ENCODE data around the gene GON7. TPM values are rescaled to one million over a fixed set of nuclear protein-coding genes. Genes with fewer than 3 reads are reported as not detected.

GON7 gene
- polyA plus RNA-seq (2012; ENCODE audit: insufficient read length, low read depth), result 7.2 TPM

- TF ChIP-seq FOXP2 (optimal IDR thresholded peaks at IDR 0.05; ENCODE audit: borderline replicate concordance, extremely low read depth, extremely low read length, insufficient read depth) (peak; percentile 34), TAF1 (IDR thresholded peaks at IDR 0.05; ENCODE audit: borderline replicate concordance, insufficient read depth, low read length) (0 out of 2 replicates have a peak, but pooled peaks have one; percentile 26), POLR2AphosphoS5 (IDR thresholded peaks at IDR 0.05; ENCODE audit: low read depth, low read length) (peak; percentile 55; the same call in 1 of the 2 replicates), REST (IDR thresholded peaks at IDR 0.05; ENCODE audit: insufficient read depth in 1 of 2, low read depth in 2 of 2, low read length in 2 of 2) (no peak), SIN3A (IDR thresholded peaks at IDR 0.05; ENCODE audit: borderline replicate concordance, insufficient read depth, low read length) (peak; percentile 41; the same call in 1 of the 2 replicates)
Measured at GRCh38 chr14:93206793-93207467, at the start of gene GON7, which contains the start of gene UBR7. Gene GON7, minus strand, starts transcription at chr14:93207065. Its CDS starts 28 bp downstream, at chr14:93207037. Gene UBR7, plus strand, starts transcription at chr14:93207256. Its CDS starts 36 bp downstream, at chr14:93207292.

GRCh38 chr14:93249128-93249831, 42.4 kb upstream of the GON7 start:
- TF ChIP-seq REST (IDR thresholded peaks at IDR 0.05; ENCODE audit: insufficient read depth in 1 of 2, low read depth in 2 of 2, low read length in 2 of 2), result no peak
- no peak for TF ChIP-seq POLR2AphosphoS5 (IDR thresholded peaks at IDR 0.05; ENCODE audit: low read depth, low read length)
- no peak for TF ChIP-seq TAF1 (IDR thresholded peaks at IDR 0.05; ENCODE audit: borderline replicate concordance, insufficient read depth, low read length)
- no peak for TF ChIP-seq SIN3A (IDR thresholded peaks at IDR 0.05; ENCODE audit: borderline replicate concordance, insufficient read depth, low read length)
- TF ChIP-seq FOXP2 (optimal IDR thresholded peaks at IDR 0.05; ENCODE audit: borderline replicate concordance, extremely low read depth, extremely low read length, insufficient read depth), result no peak

GRCh38 chr14:93246534-93246933, 39.7 kb upstream of the GON7 start:
- TF ChIP-seq FOXP2 (optimal IDR thresholded peaks at IDR 0.05; ENCODE audit: borderline replicate concordance, extremely low read depth, extremely low read length, insufficient read depth), result no peak
- TF ChIP-seq SIN3A (IDR thresholded peaks at IDR 0.05; ENCODE audit: borderline replicate concordance, insufficient read depth, low read length), result no peak
- no peak for TF ChIP-seq TAF1 (IDR thresholded peaks at IDR 0.05; ENCODE audit: borderline replicate concordance, insufficient read depth, low read length)
- no peak for TF ChIP-seq REST (IDR thresholded peaks at IDR 0.05; ENCODE audit: insufficient read depth in 1 of 2, low read depth in 2 of 2, low read length in 2 of 2)
- TF ChIP-seq POLR2AphosphoS5 (IDR thresholded peaks at IDR 0.05; ENCODE audit: low read depth, low read length), result no peak

GRCh38 chr14:93245764-93246420, 39.0 kb upstream of the GON7 start:
- TF ChIP-seq SIN3A (IDR thresholded peaks at IDR 0.05; ENCODE audit: borderline replicate concordance, insufficient read depth, low read length), result no peak
- TF ChIP-seq TAF1 (IDR thresholded peaks at IDR 0.05; ENCODE audit: borderline replicate concordance, insufficient read depth, low read length), result no peak
- no peak for TF ChIP-seq POLR2AphosphoS5 (IDR thresholded peaks at IDR 0.05; ENCODE audit: low read depth, low read length)
- TF ChIP-seq FOXP2 (optimal IDR thresholded peaks at IDR 0.05; ENCODE audit: borderline replicate concordance, extremely low read depth, extremely low read length, insufficient read depth), result no peak
- no peak for TF ChIP-seq REST (IDR thresholded peaks at IDR 0.05; ENCODE audit: insufficient read depth in 1 of 2, low read depth in 2 of 2, low read length in 2 of 2)
